ENCODE data around the gene TPSAB1. TPM values are rescaled to one million over a fixed set of nuclear protein-coding genes. Genes with fewer than 3 reads are reported as not detected.

Gene TPSAB1
- total RNA-seq, 1 experiment from 2014 or later: not detected

DNA sequence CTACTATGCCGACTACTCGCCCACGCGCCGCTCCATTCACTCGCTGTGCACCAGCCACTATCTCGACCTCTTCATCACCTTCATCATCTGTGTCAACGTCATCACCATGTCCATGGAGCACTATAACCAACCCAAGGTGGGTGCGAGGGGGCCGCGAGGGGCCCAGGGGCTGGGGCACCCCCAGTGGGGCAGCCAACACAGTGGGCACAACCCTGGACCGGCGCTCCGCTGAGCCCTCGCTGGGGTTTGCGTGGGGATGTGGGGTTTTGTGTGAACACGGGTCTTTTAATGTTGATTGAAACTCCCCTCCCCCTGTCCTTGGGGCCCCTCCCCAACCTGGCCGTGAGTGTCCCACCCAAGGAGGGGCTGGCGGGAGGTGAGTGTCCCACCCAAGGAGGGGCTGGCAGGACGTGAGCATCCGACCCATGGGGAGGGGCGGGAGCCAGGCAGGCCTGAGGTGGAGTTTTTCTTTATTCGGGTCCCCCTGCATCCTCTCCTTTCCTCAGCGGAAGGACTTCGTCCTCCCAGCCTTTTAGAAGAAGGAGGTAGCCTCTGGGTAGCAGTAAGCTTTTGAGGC, 26.6 kb upstream of the TPSAB1 start:
- no peaks in the 10 kb centered on the region for H3K4me1 Mint-ChIP-seq (ENCODE audit: insufficient read depth, unreplicated experiment)
- intact Hi-C loops (cut with micrococcal nuclease): no loop called here
- POLR2A ChIA-PET: no interaction called here
- H3K27ac Mint-ChIP-seq (ENCODE audit: low read depth, unreplicated experiment): no peak overlapping the region
- no peaks in the 10 kb centered on the region for H3K9me3 Mint-ChIP-seq (ENCODE audit: unreplicated experiment)
- H3K4me3 Mint-ChIP-seq (ENCODE audit: unreplicated experiment): no peak overlapping the region
- DNase-seq (ENCODE audit: unreplicated experiment): no peak
- no TSS peak for BruUV-seq (replicated peaks)
- no peaks in the 10 kb centered on the region for H3K36me3 Mint-ChIP-seq (ENCODE audit: insufficient read depth, unreplicated experiment)
- CTCF ChIA-PET: no interaction called here
- peaks cover 22% of the 10 kb centered on the region for H3K27me3 Mint-ChIP-seq (ENCODE audit: insufficient read depth, unreplicated experiment)
- TF ChIP-seq, protein P1, sequence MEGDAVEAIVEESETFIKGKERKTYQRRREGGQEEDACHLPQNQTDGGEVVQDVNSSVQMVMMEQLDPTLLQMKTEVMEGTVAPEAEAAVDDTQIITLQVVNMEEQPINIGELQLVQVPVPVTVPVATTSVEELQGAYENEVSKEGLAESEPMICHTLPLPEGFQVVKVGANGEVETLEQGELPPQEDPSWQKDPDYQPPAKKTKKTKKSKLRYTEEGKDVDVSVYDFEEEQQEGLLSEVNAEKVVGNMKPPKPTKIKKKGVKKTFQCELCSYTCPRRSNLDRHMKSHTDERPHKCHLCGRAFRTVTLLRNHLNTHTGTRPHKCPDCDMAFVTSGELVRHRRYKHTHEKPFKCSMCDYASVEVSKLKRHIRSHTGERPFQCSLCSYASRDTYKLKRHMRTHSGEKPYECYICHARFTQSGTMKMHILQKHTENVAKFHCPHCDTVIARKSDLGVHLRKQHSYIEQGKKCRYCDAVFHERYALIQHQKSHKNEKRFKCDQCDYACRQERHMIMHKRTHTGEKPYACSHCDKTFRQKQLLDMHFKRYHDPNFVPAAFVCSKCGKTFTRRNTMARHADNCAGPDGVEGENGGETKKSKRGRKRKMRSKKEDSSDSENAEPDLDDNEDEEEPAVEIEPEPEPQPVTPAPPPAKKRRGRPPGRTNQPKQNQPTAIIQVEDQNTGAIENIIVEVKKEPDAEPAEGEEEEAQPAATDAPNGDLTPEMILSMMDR (IDR thresholded peaks at IDR 0.05; ENCODE audit: unreplicated experiment): no peak

DNA sequence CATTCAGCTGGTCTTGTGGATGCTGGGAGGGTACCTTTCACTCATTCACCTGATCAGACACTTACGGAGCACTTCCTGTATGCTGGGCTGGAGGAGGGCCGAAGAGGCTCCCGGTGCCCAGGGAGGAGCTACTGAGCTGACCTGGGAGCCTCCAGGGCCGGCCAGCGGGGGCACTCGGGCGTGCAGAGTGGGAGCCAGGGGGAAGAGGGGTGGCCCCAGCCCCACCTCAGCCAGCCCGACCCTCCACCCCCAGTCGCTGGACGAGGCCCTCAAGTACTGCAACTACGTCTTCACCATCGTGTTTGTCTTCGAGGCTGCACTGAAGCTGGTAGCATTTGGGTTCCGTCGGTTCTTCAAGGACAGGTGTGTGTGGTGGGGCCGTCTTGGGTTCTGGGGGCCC, 25.8 kb upstream of the TPSAB1 start:
- Mint-ChIP-seq H3K9me3 (ENCODE audit: unreplicated experiment) (no peaks in the 10 kb centered on the region), H3K27me3 (ENCODE audit: insufficient read depth, unreplicated experiment) (peaks cover 28% of the 10 kb centered on the region), H3K4me1 (ENCODE audit: insufficient read depth, unreplicated experiment) (no peaks in the 10 kb centered on the region), H3K27ac (ENCODE audit: low read depth, unreplicated experiment) (no peak overlapping the region), H3K36me3 (ENCODE audit: insufficient read depth, unreplicated experiment) (no peaks in the 10 kb centered on the region), H3K4me3 (ENCODE audit: unreplicated experiment) (no peak overlapping the region)
- CTCF ChIA-PET: no interaction called here
- POLR2A ChIA-PET: no interaction called here
- no peak for DNase-seq (ENCODE audit: unreplicated experiment)
- intact Hi-C loops (cut with micrococcal nuclease): no loop called here
- TF ChIP-seq, protein P1 (IDR thresholded peaks at IDR 0.05; ENCODE audit: unreplicated experiment): no peak
- BruUV-seq (replicated peaks): no TSS peak

DNA sequence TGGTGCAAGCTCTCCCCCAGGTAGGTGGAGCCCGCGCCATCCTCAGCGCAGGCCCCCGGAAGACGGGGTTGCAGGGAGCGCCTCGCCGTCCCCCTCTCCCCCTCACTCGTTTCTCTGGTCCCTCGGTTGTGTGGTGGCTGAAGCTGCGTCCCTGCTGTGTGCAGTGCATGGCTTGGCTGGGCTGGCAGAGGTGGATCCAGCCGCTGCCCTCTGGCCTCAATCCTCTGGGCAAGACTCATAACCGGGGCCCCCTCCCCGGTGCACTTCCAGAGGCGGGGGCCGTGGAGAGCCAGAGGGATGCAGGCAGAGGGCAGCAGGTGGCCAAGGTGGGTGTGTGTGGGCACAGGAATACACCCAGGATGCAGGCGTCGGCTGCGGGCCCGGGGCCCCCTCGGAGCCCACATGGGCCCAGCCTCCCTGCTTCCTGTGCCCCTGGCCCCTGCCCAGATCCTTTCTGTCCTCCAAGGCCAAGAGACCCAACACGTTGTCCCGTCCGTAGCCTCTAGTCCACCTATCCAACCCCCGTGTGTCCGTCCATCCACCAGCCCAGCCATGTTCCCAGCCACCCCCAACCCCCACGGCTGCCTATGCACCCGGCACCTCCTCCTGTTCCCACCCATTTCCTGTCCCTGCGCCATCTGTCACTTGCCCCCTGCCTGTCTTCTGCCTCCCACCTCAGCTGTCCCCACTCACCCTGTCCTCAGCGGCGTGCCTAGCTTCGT, 24.8 kb upstream of the TPSAB1 start:
- Mint-ChIP-seq H3K27me3 (ENCODE audit: insufficient read depth, unreplicated experiment) (peaks cover 28% of the 10 kb centered on the region), H3K4me1 (ENCODE audit: insufficient read depth, unreplicated experiment) (no peaks in the 10 kb centered on the region), H3K27ac (ENCODE audit: low read depth, unreplicated experiment) (no peak overlapping the region), H3K4me3 (ENCODE audit: unreplicated experiment) (no peak overlapping the region), H3K9me3 (ENCODE audit: unreplicated experiment) (no peaks in the 10 kb centered on the region), H3K36me3 (ENCODE audit: insufficient read depth, unreplicated experiment) (no peaks in the 10 kb centered on the region)
- ChIA-PET CTCF (no interaction called here), POLR2A (no interaction called here)
- intact Hi-C loops (cut with micrococcal nuclease): no loop called here
- TF ChIP-seq, protein P1 (IDR thresholded peaks at IDR 0.05; ENCODE audit: unreplicated experiment): no peak
- BruUV-seq (replicated peaks): no TSS peak
- no peak for DNase-seq (ENCODE audit: unreplicated experiment)

DNA sequence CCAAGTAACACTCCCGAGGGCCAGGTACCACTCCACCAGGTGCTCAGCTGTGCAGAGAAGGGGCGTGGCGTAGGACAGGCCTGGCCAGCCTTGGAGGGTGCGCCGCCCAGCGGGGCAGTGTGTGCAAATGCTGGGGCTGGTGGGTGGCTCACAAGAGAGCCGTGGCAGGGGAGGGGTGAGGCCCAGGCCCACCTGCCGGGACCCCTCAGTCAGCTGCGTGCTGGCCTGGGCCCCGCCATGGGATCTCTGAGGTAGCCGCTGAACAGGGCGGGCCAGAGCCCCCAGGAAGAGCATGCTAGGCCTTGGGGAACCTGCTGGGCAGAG, 24.2 kb upstream of the TPSAB1 start:
- H3K36me3 Mint-ChIP-seq (ENCODE audit: insufficient read depth, unreplicated experiment): no peaks in the 10 kb centered on the region
- no peak for DNase-seq (ENCODE audit: unreplicated experiment)
- intact Hi-C loops (cut with micrococcal nuclease): no loop called here
- H3K4me1 Mint-ChIP-seq (ENCODE audit: insufficient read depth, unreplicated experiment): no peaks in the 10 kb centered on the region
- no TSS peak for BruUV-seq (replicated peaks)
- no peak overlapping the region for H3K4me3 Mint-ChIP-seq (ENCODE audit: unreplicated experiment)
- H3K9me3 Mint-ChIP-seq (ENCODE audit: unreplicated experiment): no peaks in the 10 kb centered on the region
- H3K27me3 Mint-ChIP-seq (ENCODE audit: insufficient read depth, unreplicated experiment): peaks cover 30% of the 10 kb centered on the region
- ChIA-PET POLR2A (no interaction called here), CTCF (no interaction called here)
- TF ChIP-seq, protein P1 (IDR thresholded peaks at IDR 0.05; ENCODE audit: unreplicated experiment): no peak
- H3K27ac Mint-ChIP-seq (ENCODE audit: low read depth, unreplicated experiment): no peak overlapping the region

Measured in MCF 10A (cell line).